Transverse colon (tissue), 4 donors: ENCODE results near the gene VPS37D. TPM values are rescaled to one million over a fixed set of nuclear protein-coding genes. Genes with fewer than 3 reads are reported as not detected.
"Not testable (repeated sequence)": the region's sequence is repeated elsewhere in the genome, so short reads cannot be mapped to it uniquely, and the experiment has no call there.

Experiments used
- DNase-seq: peaks from one replicate; pipeline ENCODE4 v3.0.0-alpha.2; 2019
- H3K27ac ChIP-seq, 4 donors: fragments of 200-600 bp; sonication (generic); 2 replicates each; pipeline ENCODE4 v1.5.1; 2016 to 2018; ENCODE audit warnings: inconsistent platforms in 4 of 4
- H3K27me3 ChIP-seq: fragments of 200-600 bp; sonication (generic); 2 replicates; pipeline ENCODE4 v1.5.1; 2017; ENCODE audit warnings: inconsistent platforms
- H3K36me3 ChIP-seq, 4 donors: fragments of 200-600 bp; sonication (generic); 2 replicates each; pipeline ENCODE4 v1.5.1; 2017 to 2019; ENCODE audit warnings: inconsistent platforms in 4 of 4
- H3K4me1 ChIP-seq, 4 donors: fragments of 200-600 bp; sonication (generic); 2 replicates each; pipeline ENCODE4 v1.5.1; 2017 to 2020; ENCODE audit warnings: inconsistent platforms in 4 of 4
- H3K4me3 ChIP-seq, 4 donors: fragments of 200-600 bp; sonication (generic); 1 replicate in 1 of 4; 2 replicates in 3 of 4; pipeline versions ENCODE4 v1.5.1 to v1.6.1; 2017 to 2019; ENCODE audit warnings: inconsistent platforms in 4 of 4
- H3K9me3 ChIP-seq, 2 donors: fragments of 200-600 bp; sonication (generic); 2 replicates each; pipeline ENCODE4 v1.5.1; 2017 to 2019; ENCODE audit warnings: inconsistent platforms in 2 of 2
- EP300 ChIP-seq: sonication (generic); formaldehyde crosslinking; IDR thresholded peaks from one replicate; pipeline ENCODE4 v1.6.1; 2017; ENCODE audit warnings: antibody characterized with exemption, low read depth
- POLR2A ChIP-seq: fragments of 450-650 bp; IDR thresholded peaks from one replicate; pipeline ENCODE4 v1.6.1; 2016; ENCODE audit warnings: antibody characterized with exemption, mild to moderate bottlenecking, moderate library complexity
- POLR2AphosphoS5 ChIP-seq, 3 donors: sonication (generic); formaldehyde crosslinking; IDR thresholded peaks; one replicate each; pipeline ENCODE4 v1.6.1; 2016; ENCODE audit warnings: antibody characterized with exemption in 3 of 3
- WGBS, 2 donors: methylation state at CpG; one replicate each; pipeline ENCODE4 v1.1.5; 2018; ENCODE audit warnings: low coverage in 1 of 2; 5-methylcytosine and 5-hydroxymethylcytosine counted together
- in situ Hi-C, 4 donors: fragments of 200-750 bp; cut with MboI; loops; one replicate each; pipeline versions ENCODE4 v1.15.0 to v1.15.1; 2017; ENCODE audit warnings: low sequenced_read_pairs in 3 of 4, low pct_ligation_motif_present in 1 of 4, low pct_unique_long_range_greater_than_20kb in 1 of 4
- intact Hi-C: fragments of 100-400 bp; cut with DNase I; formaldehyde crosslinking; loops from one replicate; pipeline ENCODE4 v1.15.1; 2023; ENCODE audit warnings: low total_unique reads
- total RNA-seq, 4 donors: library from RNA; depleted of rRNA; stranded (reverse); fragments of >200 nt; gene quantifications; one replicate each; pipeline ENCODE4 v1.1.0, GENCODE V29; 2016
- TF ChIP-seq, protein P1 (sequence below), 5 experiments: fragments of 200-600 bp in 3 of 5; fragments of 450-650 bp in 2 of 5; sonication (generic) in 3 of 5; IDR thresholded peaks; 1 replicate in 2 of 5; 2 replicates in 3 of 5; pipeline ENCODE4 v1.5.1; 2016 to 2017; ENCODE audit warnings: antibody characterized with exemption in 5 of 5, inconsistent platforms in 3 of 5, mild to moderate bottlenecking in 2 of 5, moderate library complexity in 1 of 5

Gene VPS37D
- total RNA-seq, 4 donors from 2014 or later = 0.82 to 3.5 TPM; not detected in 2

DNA sequence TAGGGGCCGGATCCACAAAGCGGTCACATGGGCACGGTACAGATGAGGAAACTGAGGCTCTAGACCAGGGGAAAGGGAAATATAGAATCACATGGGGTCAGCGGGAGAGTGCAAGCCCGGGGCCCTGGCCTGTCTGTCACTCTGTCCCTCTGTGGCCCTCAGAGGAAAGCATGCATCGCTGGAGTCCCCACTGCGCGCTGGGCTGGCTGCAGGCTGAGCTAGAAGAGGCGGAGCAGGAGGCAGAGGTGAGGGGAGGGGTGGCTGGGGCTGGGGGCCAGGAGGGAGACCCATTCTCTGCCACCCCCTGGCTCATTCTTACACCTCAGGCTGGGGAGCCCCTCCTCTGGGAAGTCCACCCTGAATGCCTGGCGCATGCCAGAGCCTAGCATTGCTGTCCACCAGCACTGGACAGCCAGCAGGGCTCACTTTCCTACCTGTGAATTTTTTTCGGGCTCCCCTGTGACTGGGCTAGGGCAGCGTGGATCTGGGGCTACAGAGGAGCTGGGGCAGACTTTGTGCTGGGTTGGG, 2.3 kb downstream of the VPS37D start:
- Histone ChIP-seq H3K27ac (no peak overlapping the region), H3K4me1 (peaks cover 3 to 26% (median 20%) of the 10 kb centered on the region in 4 donors), H3K27me3 (peaks cover 14% of the 10 kb centered on the region), H3K9me3 (no peaks in the 10 kb centered on the region), H3K4me3 (no peak overlapping the region), H3K36me3 (no peaks in the 10 kb centered on the region)
- in situ Hi-C loops (loop anchor here in 1 of 4 donors (10.0 kb wide), 1 partner anchor 55 kb away; no protein-coding TSS in a partner anchor), intact Hi-C loops (loop anchor here (10.0 kb wide), 1 partner anchor 65 kb away; no protein-coding TSS in a partner anchor)
- TF ChIP-seq POLR2A (no peak), EP300 (no peak), POLR2AphosphoS5 (IDR thresholded peaks at IDR 0.05) (no peak)
- TF ChIP-seq, protein P1, sequence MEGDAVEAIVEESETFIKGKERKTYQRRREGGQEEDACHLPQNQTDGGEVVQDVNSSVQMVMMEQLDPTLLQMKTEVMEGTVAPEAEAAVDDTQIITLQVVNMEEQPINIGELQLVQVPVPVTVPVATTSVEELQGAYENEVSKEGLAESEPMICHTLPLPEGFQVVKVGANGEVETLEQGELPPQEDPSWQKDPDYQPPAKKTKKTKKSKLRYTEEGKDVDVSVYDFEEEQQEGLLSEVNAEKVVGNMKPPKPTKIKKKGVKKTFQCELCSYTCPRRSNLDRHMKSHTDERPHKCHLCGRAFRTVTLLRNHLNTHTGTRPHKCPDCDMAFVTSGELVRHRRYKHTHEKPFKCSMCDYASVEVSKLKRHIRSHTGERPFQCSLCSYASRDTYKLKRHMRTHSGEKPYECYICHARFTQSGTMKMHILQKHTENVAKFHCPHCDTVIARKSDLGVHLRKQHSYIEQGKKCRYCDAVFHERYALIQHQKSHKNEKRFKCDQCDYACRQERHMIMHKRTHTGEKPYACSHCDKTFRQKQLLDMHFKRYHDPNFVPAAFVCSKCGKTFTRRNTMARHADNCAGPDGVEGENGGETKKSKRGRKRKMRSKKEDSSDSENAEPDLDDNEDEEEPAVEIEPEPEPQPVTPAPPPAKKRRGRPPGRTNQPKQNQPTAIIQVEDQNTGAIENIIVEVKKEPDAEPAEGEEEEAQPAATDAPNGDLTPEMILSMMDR (IDR thresholded peaks at IDR 0.05) = no peak
- WGBS, 2 donors = 61 to 85% methylated on average over 6 to 12 of the region's 12 CpGs
- DNase-seq = no peak

DNA sequence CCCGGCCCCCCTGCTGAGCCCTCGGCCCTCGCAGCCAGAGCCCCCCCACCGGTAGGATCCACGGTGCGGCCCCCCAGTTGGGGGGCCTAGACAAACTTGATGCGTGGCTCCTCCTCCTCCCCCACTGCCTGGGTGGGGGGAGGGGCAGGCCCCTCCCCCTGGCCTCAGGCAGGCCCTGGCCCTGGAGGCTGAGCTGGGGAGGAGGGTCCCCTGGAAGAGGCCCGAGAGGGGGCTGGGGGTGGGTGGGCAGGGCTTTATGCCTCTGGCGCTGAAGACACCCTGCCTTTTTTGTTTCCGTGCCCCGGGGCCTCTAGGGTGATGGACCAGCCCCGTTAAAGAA, 3.7 kb downstream of the VPS37D start:
- H3K4me1 ChIP-seq = peaks cover 0 to 20% (median 14%) of the 10 kb centered on the region in 4 donors
- no peaks in the 10 kb centered on the region for H3K9me3 ChIP-seq
- TF ChIP-seq EP300 = no peak
- TF ChIP-seq, protein P1 (IDR thresholded peaks at IDR 0.05) = no peak
- TF ChIP-seq POLR2A = no peak
- no peak for TF ChIP-seq POLR2AphosphoS5 (IDR thresholded peaks at IDR 0.05)
- H3K4me3 ChIP-seq = no peak overlapping the region
- intact Hi-C loops (no loop called here), in situ Hi-C loops (no loop called here)
- no peak for DNase-seq
- 52% methylated on average over 3 of the region's 12 CpGs; no CpG with 5 or more reads in 1 of the 2 donors for WGBS, 2 donors
- H3K27ac ChIP-seq = no peak overlapping the region
- H3K27me3 ChIP-seq = peaks cover 14% of the 10 kb centered on the region
- H3K36me3 ChIP-seq = no peaks in the 10 kb centered on the region

DNA sequence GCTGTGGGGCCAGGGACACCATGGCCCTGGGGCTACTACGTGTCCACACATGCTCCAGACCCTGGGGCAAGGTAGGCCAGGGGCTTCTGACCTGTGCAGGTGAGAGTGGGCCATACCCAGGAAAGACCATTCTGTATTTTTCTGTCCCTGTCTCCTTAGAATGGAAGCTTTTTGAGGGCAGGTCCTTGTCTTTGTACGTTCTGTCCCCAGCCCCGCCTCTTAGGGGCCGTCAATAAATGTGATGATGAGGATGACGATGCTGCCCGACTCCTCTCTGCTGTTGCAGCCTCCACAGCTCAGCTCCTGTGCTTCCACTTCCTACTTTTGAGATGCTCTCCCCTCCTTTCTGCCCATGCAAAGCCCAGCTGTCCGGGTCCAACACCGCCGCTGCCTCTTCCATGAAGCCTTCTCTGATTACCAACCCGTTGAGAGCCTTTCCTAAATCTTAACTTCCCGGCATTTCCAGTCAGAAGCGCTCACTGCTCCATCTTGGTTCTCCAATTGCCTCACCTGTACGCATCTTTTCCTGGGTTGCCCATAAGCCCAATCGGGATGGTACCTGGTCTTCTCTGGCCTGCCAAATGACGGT, 4.3 kb downstream of the VPS37D start:
- no peak overlapping the region for H3K27ac ChIP-seq
- WGBS, 2 donors = 85 to 90% methylated on average over 13 to 15 of the region's 15 CpGs
- H3K36me3 ChIP-seq = no peaks in the 10 kb centered on the region
- H3K27me3 ChIP-seq = peaks cover 14% of the 10 kb centered on the region
- in situ Hi-C loops = no loop called here
- no peak for DNase-seq
- H3K9me3 ChIP-seq = no peaks in the 10 kb centered on the region
- intact Hi-C loops = no loop called here
- TF ChIP-seq, protein P1 (IDR thresholded peaks at IDR 0.05) = no peak
- TF ChIP-seq POLR2A = no peak
- TF ChIP-seq EP300 = no peak
- no peak for TF ChIP-seq POLR2AphosphoS5 (IDR thresholded peaks at IDR 0.05)
- H3K4me1 ChIP-seq = peaks cover 0 to 20% (median 14%) of the 10 kb centered on the region in 4 donors
- no peak overlapping the region for H3K4me3 ChIP-seq

DNA sequence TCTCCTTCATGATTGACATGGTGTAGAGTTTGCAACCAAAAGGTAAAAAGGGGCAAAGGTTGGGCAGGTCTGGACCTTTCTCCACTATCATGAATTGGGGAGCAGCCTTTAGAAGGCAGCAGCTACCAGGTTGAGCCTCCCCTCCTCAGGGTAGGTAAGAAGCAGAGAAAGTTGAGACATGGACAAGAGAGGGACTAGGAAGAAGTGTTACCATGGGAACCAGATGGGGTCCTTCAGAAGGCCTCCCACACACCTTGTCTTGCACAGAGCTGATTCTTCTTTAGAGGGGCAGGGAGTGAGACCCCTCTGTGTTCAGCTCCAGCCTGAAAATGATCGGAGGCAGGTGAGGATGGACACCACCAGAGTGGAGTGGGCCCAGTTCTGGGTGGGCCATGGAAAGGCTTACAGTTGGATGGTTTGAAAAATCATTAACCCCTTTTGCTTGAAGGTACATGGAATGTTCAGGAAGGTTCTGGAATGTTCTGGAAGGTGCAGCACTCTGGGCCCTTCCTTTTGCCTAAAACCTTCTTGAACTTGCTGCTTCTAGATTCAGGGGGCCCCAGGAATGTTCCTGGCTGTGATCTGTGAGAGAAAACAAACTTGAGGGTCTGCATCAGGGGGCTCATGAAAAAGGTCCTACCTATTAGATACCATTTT, 7.0 kb downstream of the VPS37D start:
- no peaks in the 10 kb centered on the region for H3K9me3 ChIP-seq
- DNase-seq = no peak
- TF ChIP-seq POLR2A = no peak
- TF ChIP-seq EP300 = no peak
- TF ChIP-seq POLR2AphosphoS5 (IDR thresholded peaks at IDR 0.05) = no peak
- TF ChIP-seq, protein P1 (IDR thresholded peaks at IDR 0.05) = no peak
- H3K4me3 ChIP-seq = no peak overlapping the region
- intact Hi-C loops (no loop called here), in situ Hi-C loops (no loop called here)
- no peaks in the 10 kb centered on the region for H3K4me1 ChIP-seq
- no peak overlapping the region for H3K27ac ChIP-seq
- H3K27me3 ChIP-seq = no peaks in the 10 kb centered on the region
- no peaks in the 10 kb centered on the region for H3K36me3 ChIP-seq
- WGBS, 2 donors = 76% methylated on average over 1 of the region's 1 CpG; no CpG with 5 or more reads in 1 of the 2 donors

DNA sequence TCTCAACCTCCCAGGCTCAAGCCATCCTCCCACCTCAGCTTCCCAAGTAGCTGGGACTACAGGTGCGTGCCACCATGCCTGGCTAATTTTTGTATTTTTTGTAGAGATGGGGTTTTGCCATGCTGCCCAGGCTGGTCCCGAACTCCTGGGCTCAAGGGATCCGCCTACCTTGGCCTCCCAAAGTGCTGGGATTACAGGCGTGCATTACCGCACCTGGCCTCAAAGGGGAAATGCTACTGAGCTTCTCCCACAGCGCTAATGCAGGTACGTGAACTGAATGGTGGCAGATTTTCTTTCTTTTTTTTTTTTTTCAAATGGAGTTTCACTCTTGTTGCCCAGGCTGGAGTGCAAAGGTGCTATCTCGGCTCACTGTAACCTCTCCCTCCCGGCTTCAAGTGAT, 8.4 kb downstream of the VPS37D start:
- DNase-seq, H3K4me1 ChIP-seq, intact Hi-C loops, H3K36me3 ChIP-seq, H3K27ac ChIP-seq, H3K27me3 ChIP-seq, in situ Hi-C loops, H3K9me3 ChIP-seq, H3K4me3 ChIP-seq: not testable (repeated sequence)
- whole genome bisulfite sequencing, 2 donors = 48 to 66% methylated on average over 5 to 9 of the region's 9 CpGs
